ENCODE results near the gene ARL14.

DNA sequence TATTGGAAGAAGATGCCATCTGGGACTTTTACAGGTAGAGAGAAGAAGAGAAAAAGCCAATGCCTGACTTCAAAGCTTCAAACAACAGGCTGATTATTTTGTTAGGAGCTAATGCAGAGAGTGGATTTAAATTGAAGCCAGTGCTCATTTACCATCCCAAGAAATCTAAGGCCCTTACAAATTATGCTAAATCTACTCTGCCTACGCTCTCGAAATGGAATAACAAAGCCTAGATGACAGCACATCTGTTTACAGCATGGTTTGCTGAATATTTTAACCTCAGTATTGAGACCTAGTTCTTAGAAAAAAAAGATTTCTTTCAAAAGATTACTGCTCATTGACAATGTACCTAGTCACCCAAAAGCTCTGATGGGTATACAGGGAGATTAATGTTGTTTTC lies 16.2 kb downstream of the ARL14 start:
- TF ChIP-seq, protein P1, sequence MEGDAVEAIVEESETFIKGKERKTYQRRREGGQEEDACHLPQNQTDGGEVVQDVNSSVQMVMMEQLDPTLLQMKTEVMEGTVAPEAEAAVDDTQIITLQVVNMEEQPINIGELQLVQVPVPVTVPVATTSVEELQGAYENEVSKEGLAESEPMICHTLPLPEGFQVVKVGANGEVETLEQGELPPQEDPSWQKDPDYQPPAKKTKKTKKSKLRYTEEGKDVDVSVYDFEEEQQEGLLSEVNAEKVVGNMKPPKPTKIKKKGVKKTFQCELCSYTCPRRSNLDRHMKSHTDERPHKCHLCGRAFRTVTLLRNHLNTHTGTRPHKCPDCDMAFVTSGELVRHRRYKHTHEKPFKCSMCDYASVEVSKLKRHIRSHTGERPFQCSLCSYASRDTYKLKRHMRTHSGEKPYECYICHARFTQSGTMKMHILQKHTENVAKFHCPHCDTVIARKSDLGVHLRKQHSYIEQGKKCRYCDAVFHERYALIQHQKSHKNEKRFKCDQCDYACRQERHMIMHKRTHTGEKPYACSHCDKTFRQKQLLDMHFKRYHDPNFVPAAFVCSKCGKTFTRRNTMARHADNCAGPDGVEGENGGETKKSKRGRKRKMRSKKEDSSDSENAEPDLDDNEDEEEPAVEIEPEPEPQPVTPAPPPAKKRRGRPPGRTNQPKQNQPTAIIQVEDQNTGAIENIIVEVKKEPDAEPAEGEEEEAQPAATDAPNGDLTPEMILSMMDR (IDR thresholded peaks at IDR 0.05): no peak
- no peak for TF ChIP-seq POLR2A (IDR thresholded peaks at IDR 0.05)
